RWPE1 (cell line): Measurements from ENCODE around the gene CBFA2T2.

Experiments
- CTCF ChIA-PET: fragments of 350-600 bp; sonication (Branson Sonifier 250); formaldehyde crosslinking; extraction: SDS; loops from one replicate; lab custom pipeline; 2021; lab: Yijun Ruan, JAX
- POLR2A ChIA-PET: fragments of 400-600 bp; formaldehyde crosslinking; extraction: SDS; loops from one replicate; lab custom pipeline; 2020; ENCODE audit warnings: antibody characterized with exemption; ENCODE audit not compliant: low non-redundant PET; lab: Yijun Ruan, JAX
- DNase-seq: peaks from one replicate; pipeline ENCODE4 v3.0.0; 2012; ENCODE audit warnings: low spot score
- H3K27ac ChIP-seq: fragments of 450-650 bp; 2 replicates; pipeline ENCODE4 v1.5.1; 2017
- TF ChIP-seq, protein P1 (sequence below): fragments of 450-650 bp; conservative IDR thresholded peaks from 2 replicates; pipeline ENCODE4 v1.5.1; 2017; ENCODE audit warnings: low read depth, mild to moderate bottlenecking

CBFA2T2 gene

DNA sequence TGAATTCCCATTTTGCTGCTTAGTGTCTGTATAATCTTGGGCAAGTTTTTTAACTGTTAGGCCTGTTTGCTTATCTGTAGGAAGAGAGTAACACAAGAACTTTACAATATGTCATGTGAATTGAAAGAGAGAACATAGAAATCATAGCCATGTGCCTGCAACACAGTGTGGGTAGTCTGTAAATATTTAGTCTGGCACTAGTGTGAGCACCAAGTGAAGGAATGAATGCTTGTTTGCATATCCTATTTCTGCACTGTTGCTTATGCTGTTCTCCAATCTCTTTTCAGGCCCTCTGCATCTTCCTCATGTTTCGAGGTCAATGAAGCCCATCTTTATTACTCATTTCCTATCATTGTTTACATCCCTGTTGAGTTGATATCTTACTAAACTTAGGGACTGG, 49.2 kb downstream of the CBFA2T2 start:
- DNase-seq, result no peak
- ChIA-PET CTCF (no interaction called here), POLR2A (no interaction called here)
- TF ChIP-seq, protein P1, sequence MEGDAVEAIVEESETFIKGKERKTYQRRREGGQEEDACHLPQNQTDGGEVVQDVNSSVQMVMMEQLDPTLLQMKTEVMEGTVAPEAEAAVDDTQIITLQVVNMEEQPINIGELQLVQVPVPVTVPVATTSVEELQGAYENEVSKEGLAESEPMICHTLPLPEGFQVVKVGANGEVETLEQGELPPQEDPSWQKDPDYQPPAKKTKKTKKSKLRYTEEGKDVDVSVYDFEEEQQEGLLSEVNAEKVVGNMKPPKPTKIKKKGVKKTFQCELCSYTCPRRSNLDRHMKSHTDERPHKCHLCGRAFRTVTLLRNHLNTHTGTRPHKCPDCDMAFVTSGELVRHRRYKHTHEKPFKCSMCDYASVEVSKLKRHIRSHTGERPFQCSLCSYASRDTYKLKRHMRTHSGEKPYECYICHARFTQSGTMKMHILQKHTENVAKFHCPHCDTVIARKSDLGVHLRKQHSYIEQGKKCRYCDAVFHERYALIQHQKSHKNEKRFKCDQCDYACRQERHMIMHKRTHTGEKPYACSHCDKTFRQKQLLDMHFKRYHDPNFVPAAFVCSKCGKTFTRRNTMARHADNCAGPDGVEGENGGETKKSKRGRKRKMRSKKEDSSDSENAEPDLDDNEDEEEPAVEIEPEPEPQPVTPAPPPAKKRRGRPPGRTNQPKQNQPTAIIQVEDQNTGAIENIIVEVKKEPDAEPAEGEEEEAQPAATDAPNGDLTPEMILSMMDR, result no peak
- no peak overlapping the region for H3K27ac ChIP-seq

DNA sequence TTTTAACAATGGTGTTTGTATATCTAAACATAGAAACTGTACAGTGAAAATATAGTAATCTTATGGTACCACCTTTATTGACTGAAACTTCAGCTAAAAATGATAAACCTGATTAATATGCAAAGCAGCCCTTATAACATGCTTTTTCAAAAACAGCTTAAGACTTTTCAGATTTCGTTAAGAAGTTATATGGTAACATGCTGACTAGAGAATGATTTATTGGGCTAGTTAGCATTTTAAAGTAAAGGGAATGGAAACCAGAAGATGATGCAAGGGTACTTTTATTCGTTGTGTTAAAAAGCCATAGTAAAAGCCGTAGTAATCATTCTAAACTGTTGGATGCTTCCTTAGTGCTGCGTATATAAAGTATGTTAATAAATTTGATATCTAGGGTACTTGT, 50.5 kb downstream of the CBFA2T2 start:
- no peak for DNase-seq
- TF ChIP-seq, protein P1, result no peak
- POLR2A ChIA-PET, result no interaction called here
- CTCF ChIA-PET, result interaction anchor here (0.7 kb wide), 1 partner anchor 16 kb away, joined by 3 read pairs; no protein-coding TSS in a partner anchor
- H3K27ac ChIP-seq, result no peak overlapping the region

DNA sequence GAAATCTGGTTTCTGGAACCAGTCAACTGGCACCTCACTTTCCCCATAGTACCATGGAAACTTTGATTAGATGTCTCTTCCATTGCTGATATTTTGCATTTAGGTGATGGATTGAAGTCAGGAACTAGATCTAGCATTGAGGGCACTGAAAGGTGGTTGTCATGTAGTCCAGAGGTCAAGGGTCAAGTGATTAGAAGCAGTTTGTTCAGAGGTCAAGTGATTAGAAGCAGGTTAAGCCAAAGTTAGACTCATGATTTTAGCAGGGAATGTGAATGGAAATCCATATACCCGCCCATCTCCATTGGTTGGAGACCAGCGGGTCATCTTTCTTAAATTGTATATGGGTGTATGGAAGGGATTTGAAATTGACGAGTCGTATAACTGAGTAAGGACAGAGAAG, 51.2 kb downstream of the CBFA2T2 start:
- ChIA-PET POLR2A (interaction anchor here (0.6 kb wide), 1 partner anchor 449 kb away, joined by 3 read pairs; no protein-coding TSS in a partner anchor), CTCF (no interaction called here)
- no peak overlapping the region for H3K27ac ChIP-seq
- TF ChIP-seq, protein P1, result no peak
- DNase-seq, result no peak

DNA sequence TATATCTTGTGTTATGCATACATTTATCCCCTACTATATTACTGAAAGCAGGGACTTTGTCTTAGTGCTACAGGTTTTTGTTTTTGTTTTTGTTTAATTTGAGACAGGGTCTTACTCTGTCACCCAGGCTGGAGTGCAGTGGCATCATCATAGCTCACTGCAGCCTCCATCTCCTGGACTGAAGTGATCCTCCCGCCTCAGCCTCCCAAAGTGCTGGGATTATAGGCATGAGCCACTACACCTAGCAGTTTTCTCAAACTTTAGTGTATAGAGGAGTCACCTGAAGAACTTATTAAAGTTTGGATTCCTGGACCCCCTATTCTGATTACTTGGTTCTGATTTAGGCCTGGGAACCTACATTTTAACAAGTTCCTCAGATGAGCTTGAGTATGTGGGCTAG, 51.9 kb downstream of the CBFA2T2 start:
- TF ChIP-seq, protein P1, result no peak
- ChIA-PET CTCF (no interaction called here), POLR2A (interaction anchor here (0.6 kb wide), 1 partner anchor 448 kb away, joined by 3 read pairs; no protein-coding TSS in a partner anchor)
- DNase-seq, result no peak
- H3K27ac ChIP-seq, result no peak overlapping the region

DNA sequence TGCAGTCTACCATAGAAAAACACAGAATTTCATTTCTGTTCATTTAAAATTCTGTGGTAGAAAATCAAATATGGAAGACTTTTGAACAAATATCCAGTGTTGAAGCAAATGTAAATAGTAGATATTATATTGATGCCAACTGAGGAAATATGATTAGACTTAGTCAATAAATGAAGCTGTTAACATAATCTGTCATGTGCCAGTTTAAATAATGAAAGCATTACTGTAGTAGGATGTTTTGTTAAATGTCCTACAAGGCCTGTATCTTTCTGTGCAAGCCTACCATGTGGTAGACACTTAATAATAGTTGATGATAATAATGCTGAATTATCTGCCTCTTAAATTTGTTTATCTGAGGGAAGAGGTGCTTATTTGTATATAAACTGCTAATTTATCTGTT, 55.9 kb downstream of the CBFA2T2 start:
- ChIA-PET POLR2A (no interaction called here), CTCF (interaction anchor here (0.6 to 0.8 kb wide), 6 partner anchors 12 to 524 kb away, joined by 3 to 4 read pairs (median 4); no protein-coding TSS in a partner anchor)
- no peak for DNase-seq
- no peak overlapping the region for H3K27ac ChIP-seq
- TF ChIP-seq, protein P1, result no peak

DNA sequence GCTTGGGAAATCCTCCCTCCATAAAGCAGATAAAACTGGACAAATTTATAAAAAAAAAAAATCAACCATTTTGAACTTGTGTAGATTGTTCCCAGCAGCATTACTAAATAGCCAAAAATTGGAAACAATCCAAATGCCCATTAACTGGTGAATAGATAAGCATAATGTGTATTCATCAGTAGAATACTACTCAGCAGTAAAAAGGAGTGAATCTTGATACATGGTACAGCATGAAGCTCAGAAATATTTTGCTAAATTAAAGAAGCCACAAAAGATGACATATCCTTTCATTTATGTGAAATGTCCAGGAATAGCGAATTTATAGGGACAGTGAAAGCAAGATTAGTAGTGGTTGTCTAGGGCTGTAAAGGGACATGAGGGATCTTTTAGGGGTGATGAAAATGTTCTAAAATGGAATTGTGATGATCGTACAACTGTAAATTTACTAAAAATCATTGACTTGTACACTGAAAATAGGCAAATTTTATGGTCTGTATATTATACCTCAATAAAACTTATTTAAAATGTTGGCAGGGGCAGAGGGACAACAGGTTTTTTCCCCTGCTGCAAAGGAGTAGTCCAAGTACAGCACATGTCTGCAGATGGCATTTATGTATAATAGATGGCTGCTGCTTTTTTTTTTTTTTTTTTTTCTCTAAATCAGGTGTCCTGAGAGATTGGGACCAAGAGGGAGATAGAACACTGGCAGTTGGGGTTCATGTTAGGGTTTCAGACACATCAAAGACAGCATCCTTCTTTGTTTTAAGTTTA, 59.5 kb downstream of the CBFA2T2 start:
- ChIA-PET POLR2A (no interaction called here), CTCF (no interaction called here)
- no peak for DNase-seq
- H3K27ac ChIP-seq, result no peak overlapping the region
- TF ChIP-seq, protein P1, result no peak
